Cardiac muscle cell (in vitro differentiated cells and primary cell): ENCODE measurements around the gene LAMA4. TPM values are rescaled to one million over a fixed set of nuclear protein-coding genes. Genes with fewer than 3 reads are reported as not detected.
"Not testable (repeated sequence)": the region's sequence is repeated elsewhere in the genome, so short reads cannot be mapped to it uniquely, and the experiment has no call there.

ENCODE experiments used
- DNase-seq, 2 donors: peaks; one replicate each; pipeline versions ENCODE4 v3.0.0 to v3.0.0-alpha.2; 2010 to 2017; ENCODE audit warnings: low read depth in 1 of 2, low spot score in 1 of 2
- H3K27ac ChIP-seq: fragments of 200-600 bp; sonication (generic); 2 replicates; pipeline ENCODE4 v1.5.1; 2016
- H3K27me3 ChIP-seq: fragments of 200-600 bp; sonication (generic); 2 replicates; pipeline ENCODE4 v1.6.0; 2016; ENCODE audit warnings: control low read depth
- H3K36me3 ChIP-seq: fragments of 200-600 bp; sonication (generic); 2 replicates; pipeline ENCODE4 v1.5.1; 2016; ENCODE audit warnings: control low read depth
- H3K4me1 ChIP-seq: fragments of 200-600 bp; sonication (generic); 2 replicates; pipeline ENCODE4 v1.8.1; 2017; ENCODE audit warnings: low read depth, mild to moderate bottlenecking, mixed run types
- H3K4me3 ChIP-seq: fragments of 200-600 bp; sonication (generic); 2 replicates; pipeline ENCODE4 v1.5.1; 2016; ENCODE audit warnings: mild to moderate bottlenecking
- H3K9me3 ChIP-seq: fragments of 200-600 bp; sonication (generic); 2 replicates; pipeline ENCODE4 v1.5.1; 2017; ENCODE audit warnings: low read depth, mild to moderate bottlenecking, control low read depth
- CTCF ChIP-seq: IDR thresholded peaks from 2 replicates; pipeline ENCODE4 v1.5.1; 2012; ENCODE audit warnings: low read depth, mild to moderate bottlenecking, low read length
- polyA plus RNA-seq: library from polyadenylated mRNA; unstranded; fragments of >200 nt; fragmentation: Nextera tagmentation; extraction: Ambion mirVana; gene quantifications from 2 replicates; pipeline ENCODE4 v1.2.1, GENCODE V29; 2016
- total RNA-seq: library from RNA; depleted of rRNA; stranded (reverse); fragments of >200 nt; gene quantifications from 2 replicates; pipeline ENCODE4 v1.2.3, GENCODE V29; 2016

Gene LAMA4
- total and polyA plus RNA-seq, 2 experiments from 2014 or later, result 162 to 304 TPM

DNA sequence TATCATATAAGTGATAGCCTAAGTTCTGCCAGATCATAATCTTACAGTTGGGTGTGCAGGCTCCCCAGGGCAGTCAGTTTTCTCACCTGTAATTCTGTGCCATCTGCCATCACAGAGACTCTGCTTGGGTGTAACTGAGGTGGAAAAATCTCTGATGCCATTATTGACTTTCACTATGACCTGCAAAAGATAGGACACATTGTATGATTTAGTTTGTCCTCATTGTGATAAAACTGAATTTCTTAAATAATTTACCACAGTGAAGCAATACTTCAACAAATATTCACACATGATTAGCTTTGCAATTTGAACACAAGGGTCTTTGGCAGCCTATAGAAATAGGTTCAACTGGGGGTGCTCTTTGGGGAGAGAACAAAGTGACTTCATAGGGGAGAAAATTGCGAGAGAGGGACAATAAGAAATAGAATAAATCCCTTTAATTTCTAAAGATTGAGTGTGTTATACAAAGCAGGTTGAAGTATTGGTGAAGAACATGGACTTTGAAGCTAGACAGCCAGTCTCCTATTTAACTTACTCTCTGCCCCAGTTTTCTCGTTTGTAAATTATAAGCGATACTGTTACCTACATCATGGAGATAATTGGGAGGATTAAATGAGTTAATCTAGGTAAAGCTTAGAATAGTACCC is 139.7 kb downstream of the LAMA4 start:
- no peak for DNase-seq
- no peak overlapping the region for H3K4me3 ChIP-seq
- H3K36me3 ChIP-seq, result peaks cover 92% of the 10 kb centered on the region
- H3K9me3 ChIP-seq, result no peaks in the 10 kb centered on the region
- no peak overlapping the region for H3K27ac ChIP-seq
- no peaks in the 10 kb centered on the region for H3K27me3 ChIP-seq
- no peak for TF ChIP-seq CTCF
- peaks cover 15% of the 10 kb centered on the region for H3K4me1 ChIP-seq

DNA sequence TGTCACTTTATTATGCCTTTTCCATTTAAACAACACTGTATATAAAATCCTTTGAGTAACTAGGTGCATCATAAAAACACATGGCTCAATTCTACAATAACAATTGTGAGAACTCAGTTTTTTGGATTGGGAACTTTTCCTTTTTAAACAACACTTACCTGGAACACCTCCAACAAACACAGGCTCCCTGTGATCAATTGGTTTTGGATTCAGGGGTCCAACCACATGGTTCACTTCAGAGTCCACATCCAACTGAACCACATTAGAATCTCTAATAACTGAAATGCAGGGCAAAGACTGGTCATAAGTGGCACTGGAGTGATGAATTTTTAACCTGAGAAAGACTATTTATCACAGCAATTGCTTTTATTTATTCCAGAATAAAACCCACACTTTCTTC is 140.4 kb downstream of the LAMA4 start:
- TF ChIP-seq CTCF, result no peak
- H3K27me3 ChIP-seq, result no peaks in the 10 kb centered on the region
- H3K4me3 ChIP-seq, result no peak overlapping the region
- peaks cover 15% of the 10 kb centered on the region for H3K4me1 ChIP-seq
- no peaks in the 10 kb centered on the region for H3K9me3 ChIP-seq
- H3K36me3 ChIP-seq, result peaks cover 92% of the 10 kb centered on the region
- no peak for DNase-seq
- H3K27ac ChIP-seq, result peak overlapping the region; percentile 56

GRCh38 chr6:112113431-112113830 is 140.9 kb downstream of the LAMA4 start:
- peaks cover 92% of the 10 kb centered on the region for H3K36me3 ChIP-seq
- no peak for TF ChIP-seq CTCF
- H3K9me3 ChIP-seq, result no peaks in the 10 kb centered on the region
- H3K4me3 ChIP-seq, result no peak overlapping the region
- no peaks in the 10 kb centered on the region for H3K27me3 ChIP-seq
- peak in 1 of 2 donors; percentile 19 for DNase-seq
- peak overlapping the region; percentile 56 for H3K27ac ChIP-seq
- peaks cover 15% of the 10 kb centered on the region for H3K4me1 ChIP-seq

- TF ChIP-seq CTCF, result no peak
- DNase-seq, result peak in 1 of 2 donors; percentile 35
- no peak overlapping the region for H3K4me3 ChIP-seq
- no peaks in the 10 kb centered on the region for H3K9me3 ChIP-seq
- H3K36me3 ChIP-seq, result peaks cover 65% of the 10 kb centered on the region
- peaks cover 15% of the 10 kb centered on the region for H3K4me1 ChIP-seq
- peak overlapping the region; percentile 55 for H3K27ac ChIP-seq
- no peaks in the 10 kb centered on the region for H3K27me3 ChIP-seq
Observed at GRCh38 chr6:112109262-112109661, 145.1 kb downstream of the LAMA4 start.

DNA sequence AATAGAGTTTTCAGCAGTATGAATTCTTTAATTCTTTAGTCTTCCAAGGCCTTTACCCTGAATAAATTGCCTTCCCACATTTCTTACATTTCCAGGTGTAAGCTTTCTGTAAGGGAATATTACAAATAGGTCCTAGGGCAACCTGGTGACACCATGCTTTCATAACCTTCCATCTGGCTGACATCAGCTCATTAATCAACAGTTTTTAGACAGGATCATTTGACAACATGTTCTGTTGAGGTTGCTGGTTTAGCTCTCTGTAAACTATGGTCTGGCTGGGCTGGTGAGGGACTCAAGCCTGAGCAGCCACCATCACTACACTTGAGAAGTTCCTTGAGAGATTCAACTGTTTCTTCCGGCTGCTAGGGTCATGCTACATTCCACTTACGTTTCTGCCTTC is 147.8 kb downstream of the LAMA4 start:
- Histone ChIP-seq H3K4me3 (no peak overlapping the region), H3K27ac (peak overlapping the region; percentile 38), H3K27me3 (no peaks in the 10 kb centered on the region), H3K36me3 (peaks cover 45% of the 10 kb centered on the region), H3K9me3 (no peaks in the 10 kb centered on the region), H3K4me1 (no peaks in the 10 kb centered on the region)
- TF ChIP-seq CTCF, result no peak
- no peak for DNase-seq

DNA sequence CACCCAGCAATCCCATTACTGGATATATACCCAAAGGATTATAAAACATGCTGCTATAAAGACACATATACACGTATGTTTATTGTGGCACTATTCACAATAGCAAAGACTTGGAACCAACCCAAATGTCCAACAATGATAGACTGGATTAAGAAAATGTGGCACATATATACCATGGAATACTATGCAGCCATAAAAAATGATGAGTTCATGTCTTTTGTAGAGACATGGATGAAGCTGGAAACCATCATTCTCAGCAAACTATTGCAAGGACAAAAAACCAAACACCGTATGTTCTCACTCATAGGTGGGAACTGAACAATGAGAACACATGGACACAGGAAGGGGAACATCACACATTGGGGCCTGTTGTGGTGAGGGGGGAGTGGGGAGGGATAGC is 148.3 kb downstream of the LAMA4 start:
- not testable (repeated sequence) for DNase-seq, H3K9me3 ChIP-seq, H3K4me3 ChIP-seq, H3K27me3 ChIP-seq, H3K4me1 ChIP-seq, H3K27ac ChIP-seq
- peaks cover 40% of the 10 kb centered on the region for H3K36me3 ChIP-seq
